Neural cell (in vitro differentiated cells): Measurements from ENCODE around the gene SLC16A8. TPM values are rescaled to one million over a fixed set of nuclear protein-coding genes. Genes with fewer than 3 reads are reported as not detected.

Experiments used
- H2AFZ ChIP-seq: fragments of 200-600, 300-800 bp; sonication (generic), shearing (Covaris generic); 2 replicates; pipeline ENCODE4 v1.6.0; 2014; ENCODE audit warnings: low read depth, mild to moderate bottlenecking, antibody characterized with exemption, low read length, moderate library complexity
- H3F3A ChIP-seq: fragments of 200-600 bp; shearing (Covaris generic); 2 replicates; pipeline ENCODE4 v1.6.1; 2016; ENCODE audit warnings: mild to moderate bottlenecking, moderate library complexity, mixed read lengths, antibody characterized with exemption, low read length; ENCODE audit not compliant: insufficient read depth, poor library complexity, severe bottlenecking
- H3K27ac ChIP-seq: fragments of 200-600, 300-800 bp; sonication (generic), shearing (Covaris generic); 2 replicates; pipeline ENCODE4 v1.5.1; 2014; ENCODE audit warnings: mild to moderate bottlenecking, low read length, moderate library complexity
- H3K27me3 ChIP-seq: fragments of 300-800, 200-600 bp; sonication (generic), shearing (Covaris generic); 2 replicates; pipeline ENCODE4 v1.6.0; 2014; ENCODE audit warnings: mild to moderate bottlenecking, low read depth, low read length, moderate library complexity; ENCODE audit not compliant: insufficient read depth
- H3K36me3 ChIP-seq: fragments of 300-800, 200-600 bp; sonication (generic), shearing (Covaris generic); 2 replicates; pipeline ENCODE4 v1.5.1; 2014; ENCODE audit warnings: mild to moderate bottlenecking, antibody characterized with exemption, low read length, moderate library complexity; ENCODE audit not compliant: insufficient read depth
- H3K4me2 ChIP-seq: fragments of 300-800, 200-600 bp; sonication (generic), shearing (Covaris generic); 2 replicates; pipeline ENCODE4 v1.6.0; 2014; ENCODE audit warnings: mild to moderate bottlenecking, low read length
- H3K4me3 ChIP-seq: fragments of 300-800, 200-600 bp; sonication (generic), shearing (Covaris generic); 2 replicates; pipeline ENCODE4 v1.5.1; 2014; ENCODE audit warnings: mild to moderate bottlenecking, low read length, moderate library complexity
- H3K79me2 ChIP-seq: fragments of 200-600 bp; shearing (Covaris generic); replicated peaks from 2 replicates; pipeline ENCODE4 v1.6.0; 2014; ENCODE audit warnings: mild to moderate bottlenecking, low read length, moderate library complexity; ENCODE audit not compliant: insufficient read depth
- H3K9ac ChIP-seq: fragments of 300-800, 200-600 bp; sonication (generic), shearing (Covaris generic); 2 replicates; pipeline ENCODE4 v1.6.1; 2016; ENCODE audit warnings: mild to moderate bottlenecking, low read length, mixed read lengths
- H3K9me2 ChIP-seq: fragments of 200-600 bp; shearing (Covaris generic); 2 replicates; pipeline ENCODE4 v1.6.1; 2016; ENCODE audit warnings: mild to moderate bottlenecking, low read length, mixed read lengths; ENCODE audit not compliant: insufficient read depth
- H3K9me3 ChIP-seq: fragments of 200-600, 300-800 bp; sonication (generic), shearing (Covaris generic); 2 replicates; pipeline ENCODE4 v1.6.1; 2016; ENCODE audit warnings: mild to moderate bottlenecking, mixed run types, low read length, moderate library complexity, mixed read lengths
- H4K20me1 ChIP-seq: fragments of 200-600 bp; shearing (Covaris generic); 2 replicates; pipeline ENCODE4 v1.6.1; 2016; ENCODE audit warnings: mild to moderate bottlenecking, mixed run types; ENCODE audit not compliant: insufficient read depth
- CTCF ChIP-seq: fragments of 450-650 bp; IDR thresholded peaks from 2 replicates; pipeline ENCODE4 v1.5.1; 2014; ENCODE audit warnings: antibody characterized with exemption, mild to moderate bottlenecking, moderate library complexity; ENCODE audit not compliant: poor library complexity, severe bottlenecking
- EP300 ChIP-seq: fragments of 450-650 bp; conservative IDR thresholded peaks from 2 replicates; pipeline ENCODE4 v1.6.1; 2014; ENCODE audit warnings: antibody characterized with exemption, mild to moderate bottlenecking, moderate library complexity; ENCODE audit not compliant: poor library complexity, severe bottlenecking
- EZH2 ChIP-seq: fragments of 200-600, 300-800 bp; shearing (Covaris generic), sonication (generic); IDR thresholded peaks from 2 replicates; pipeline ENCODE4 v1.6.1; 2014; ENCODE audit warnings: antibody characterized with exemption, low read length, borderline replicate concordance, mild to moderate bottlenecking; ENCODE audit not compliant: insufficient read depth, poor library complexity, severe bottlenecking
- MXI1 ChIP-seq: fragments of 450-650 bp; conservative IDR thresholded peaks from 2 replicates; pipeline ENCODE4 v1.6.1; 2014; ENCODE audit warnings: antibody characterized with exemption, mild to moderate bottlenecking; ENCODE audit not compliant: poor library complexity, severe bottlenecking
- POLR2AphosphoS5 ChIP-seq: IDR thresholded peaks from 2 replicates; pipeline ENCODE4 v1.6.1; 2012
- RAD21 ChIP-seq: fragments of 450-650 bp; conservative IDR thresholded peaks from 2 replicates; pipeline ENCODE4 v1.6.1; 2014; ENCODE audit warnings: antibody characterized with exemption, mild to moderate bottlenecking, moderate library complexity
- REST ChIP-seq: IDR thresholded peaks from 2 replicates; pipeline ENCODE4 v1.6.1; 2012; ENCODE audit warnings: borderline replicate concordance
- SMC3 ChIP-seq: fragments of 450-650 bp; conservative IDR thresholded peaks from 2 replicates; pipeline ENCODE4 v1.6.1; 2014; ENCODE audit warnings: antibody characterized with exemption, mild to moderate bottlenecking, moderate library complexity; ENCODE audit not compliant: poor library complexity
- TAF1 ChIP-seq: IDR thresholded peaks from 2 replicates; pipeline ENCODE4 v1.6.1; 2012; ENCODE audit warnings: low read depth
- polyA plus RNA-seq: library from polyadenylated mRNA; depleted of rRNA; stranded (reverse); fragments of >200 nt; gene quantifications from 2 replicates; pipeline ENCODE4 v1.2.3, GENCODE V29; 2014

The SLC16A8 gene
- polyA plus RNA-seq, 1 donor from 2014 or later = not detected

GRCh38 chr22:38033522-38034277 lies 50.3 kb downstream of the SLC16A8 start:
- Histone ChIP-seq H3K4me3 (no peak overlapping the region), H3K27ac (no peak overlapping the region), H3K36me3 (no peaks in the 10 kb centered on the region), H3K27me3 (no peaks in the 10 kb centered on the region), H3K4me2 (no peak overlapping the region), H3F3A (no peaks in the 10 kb centered on the region), H2AFZ (no peak overlapping the region), H3K9ac (no peak overlapping the region), H3K79me2 (no peaks in the 10 kb centered on the region), H4K20me1 (no peaks in the 10 kb centered on the region), H3K9me3 (no peaks in the 10 kb centered on the region), H3K9me2 (no peaks in the 10 kb centered on the region)
- TF ChIP-seq SMC3 = no peak
- TF ChIP-seq RAD21 = no peak
- no peak for TF ChIP-seq POLR2AphosphoS5
- TF ChIP-seq MXI1 = no peak
- no peak for TF ChIP-seq CTCF
- no peak for TF ChIP-seq TAF1
- TF ChIP-seq EZH2 = no peak

- Histone ChIP-seq H3K9me3 (no peaks in the 10 kb centered on the region), H3K27me3 (no peaks in the 10 kb centered on the region), H3K36me3 (no peaks in the 10 kb centered on the region), H4K20me1 (no peaks in the 10 kb centered on the region), H3K4me2 (no peak overlapping the region), H3F3A (no peaks in the 10 kb centered on the region), H2AFZ (no peak overlapping the region), H3K79me2 (no peaks in the 10 kb centered on the region), H3K27ac (no peak overlapping the region), H3K9ac (no peak overlapping the region), H3K4me3 (no peak overlapping the region), H3K9me2 (no peaks in the 10 kb centered on the region)
- TF ChIP-seq EZH2 (no peak), EP300 (no peak), MXI1 (no peak), TAF1 (no peak), REST (no peak), SMC3 (no peak), POLR2AphosphoS5 (no peak), RAD21 (no peak), CTCF (no peak)
These were observed 51.1 kb downstream of the SLC16A8 start for GRCh38 chr22:38032681-38033521.
